NCI-H69 (cell line): ENCODE data around the gene UNC5CL.
A peak's percentile ranks its signal among the peaks of the same experiment; 100 is the strongest.

Experiments
- DNase-seq: peaks from one replicate; lab custom pipeline; 2025; lab: John Stamatoyannopoulos, UW

The UNC5CL gene

DNA sequence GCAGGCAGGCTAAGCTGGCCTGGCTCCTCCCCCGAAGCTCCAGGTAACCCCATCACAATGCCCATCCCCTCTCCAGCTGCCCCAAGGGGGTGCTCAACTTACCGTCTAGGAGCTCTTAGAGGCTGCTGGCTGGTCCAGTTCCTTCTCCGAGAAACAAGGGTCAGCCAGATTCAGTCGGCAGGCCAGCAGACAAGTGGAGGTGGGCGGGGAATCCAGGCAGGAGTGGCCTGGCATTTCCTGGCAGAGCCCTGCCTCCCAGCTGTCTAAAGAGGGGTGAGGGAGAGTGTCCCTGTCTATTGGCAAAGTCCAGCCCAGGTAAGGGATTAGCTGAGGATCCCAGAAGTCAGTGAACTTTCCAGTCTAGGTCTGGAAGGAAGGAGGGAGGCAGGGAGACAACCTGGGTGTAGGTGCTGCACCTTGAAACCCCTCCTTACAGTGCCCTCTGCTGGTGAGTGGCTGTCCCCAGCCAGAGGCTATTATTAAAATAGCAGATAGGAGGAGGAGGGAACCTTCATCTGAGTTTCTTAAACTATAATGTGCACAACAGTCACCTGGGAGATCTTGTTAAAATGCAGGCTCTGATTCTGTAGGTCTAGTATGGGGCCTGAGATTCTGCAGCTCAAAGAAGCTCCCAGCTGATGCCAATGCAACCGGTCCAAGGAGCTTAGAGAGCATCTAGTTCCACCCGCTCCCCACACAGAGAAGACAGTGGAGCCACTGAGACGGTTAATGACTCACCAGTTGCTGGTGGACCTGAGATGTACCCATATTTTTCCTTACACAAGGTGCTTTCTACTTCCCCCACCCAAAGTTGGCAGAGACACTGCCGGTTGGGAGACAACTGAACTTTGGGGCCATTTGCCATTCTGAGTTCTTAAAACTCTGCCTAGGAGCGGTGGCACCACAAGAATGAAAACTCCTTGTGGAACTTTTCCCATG, at the start of gene UNC5CL:
Gene UNC5CL, minus strand, starts transcription at position 162 of the 939 bp plus-strand sequence. CDS start 4,147 bp downstream, outside the sequence.
- DNase-seq = peak; percentile 75

DNA sequence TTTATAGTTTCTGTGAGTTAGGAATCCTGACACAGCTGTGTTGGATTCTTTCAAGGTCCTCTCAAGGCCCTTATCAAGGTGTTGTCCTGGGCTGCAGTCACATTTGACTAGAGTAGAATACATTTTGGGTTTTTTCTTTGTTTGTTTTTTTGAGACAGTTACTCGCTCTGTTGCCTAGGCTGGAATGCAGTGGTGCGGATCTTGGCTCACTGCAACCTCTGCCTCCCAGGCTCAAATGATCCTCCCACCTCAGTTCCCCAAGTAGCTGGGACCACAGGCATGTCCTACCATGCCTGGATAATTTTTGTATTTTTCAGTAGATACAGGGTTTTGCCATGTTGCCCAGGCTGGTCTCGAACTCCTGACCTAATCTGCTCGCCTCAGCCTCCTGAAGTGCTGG, 49.4 kb upstream of the UNC5CL start:
- DNase-seq = no peak

GRCh38 chr6:41085182-41085581, 46.2 kb upstream of the UNC5CL start:
- DNase-seq = no peak

GRCh38 chr6:41083072-41083471, 44.1 kb upstream of the UNC5CL start:
- no peak for DNase-seq

- no peak for DNase-seq
Observed at GRCh38 chr6:41080621-41081020, 41.6 kb upstream of the UNC5CL start.

DNA sequence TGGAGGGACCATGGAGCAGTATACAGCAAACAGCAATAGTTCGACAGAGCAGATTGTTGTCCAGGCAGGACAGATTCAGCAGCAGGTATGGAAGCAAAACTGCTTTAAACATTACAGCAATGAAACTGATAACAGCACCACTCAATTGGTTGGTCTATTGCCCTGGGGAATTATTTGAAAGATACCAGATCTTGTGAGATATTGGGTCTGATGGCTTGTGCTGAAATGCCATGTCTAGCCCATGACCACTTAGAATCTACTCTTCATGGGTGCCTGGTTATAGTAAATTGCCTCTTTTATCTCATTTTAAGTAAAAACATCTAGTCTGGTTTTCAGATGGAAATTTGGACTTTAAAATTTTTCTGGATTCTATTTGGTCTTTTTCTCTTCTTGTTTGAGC, 40.1 kb upstream of the UNC5CL start:
- no peak for DNase-seq

GRCh38 chr6:41078101-41078500, 39.1 kb upstream of the UNC5CL start:
- no peak for DNase-seq

DNA sequence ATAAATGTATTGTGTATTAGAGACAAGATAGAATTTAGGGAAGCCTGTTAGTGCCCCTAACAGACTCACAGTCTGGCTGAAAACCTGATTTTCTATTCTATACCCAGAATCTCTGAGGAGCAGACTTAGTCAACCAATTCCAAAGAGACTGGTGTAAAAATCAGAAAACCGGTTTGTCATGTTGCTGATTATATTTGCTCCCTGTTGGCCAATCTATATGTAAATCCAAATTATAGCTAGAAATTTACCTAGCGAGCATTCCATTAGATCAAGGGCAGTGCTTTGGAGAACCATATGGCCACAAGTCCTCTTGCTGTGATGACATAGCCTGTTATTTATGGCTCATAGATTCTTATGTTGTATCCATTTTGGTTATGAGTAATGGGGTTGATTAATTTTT, 38.5 kb upstream of the UNC5CL start:
- DNase-seq = no peak

DNA sequence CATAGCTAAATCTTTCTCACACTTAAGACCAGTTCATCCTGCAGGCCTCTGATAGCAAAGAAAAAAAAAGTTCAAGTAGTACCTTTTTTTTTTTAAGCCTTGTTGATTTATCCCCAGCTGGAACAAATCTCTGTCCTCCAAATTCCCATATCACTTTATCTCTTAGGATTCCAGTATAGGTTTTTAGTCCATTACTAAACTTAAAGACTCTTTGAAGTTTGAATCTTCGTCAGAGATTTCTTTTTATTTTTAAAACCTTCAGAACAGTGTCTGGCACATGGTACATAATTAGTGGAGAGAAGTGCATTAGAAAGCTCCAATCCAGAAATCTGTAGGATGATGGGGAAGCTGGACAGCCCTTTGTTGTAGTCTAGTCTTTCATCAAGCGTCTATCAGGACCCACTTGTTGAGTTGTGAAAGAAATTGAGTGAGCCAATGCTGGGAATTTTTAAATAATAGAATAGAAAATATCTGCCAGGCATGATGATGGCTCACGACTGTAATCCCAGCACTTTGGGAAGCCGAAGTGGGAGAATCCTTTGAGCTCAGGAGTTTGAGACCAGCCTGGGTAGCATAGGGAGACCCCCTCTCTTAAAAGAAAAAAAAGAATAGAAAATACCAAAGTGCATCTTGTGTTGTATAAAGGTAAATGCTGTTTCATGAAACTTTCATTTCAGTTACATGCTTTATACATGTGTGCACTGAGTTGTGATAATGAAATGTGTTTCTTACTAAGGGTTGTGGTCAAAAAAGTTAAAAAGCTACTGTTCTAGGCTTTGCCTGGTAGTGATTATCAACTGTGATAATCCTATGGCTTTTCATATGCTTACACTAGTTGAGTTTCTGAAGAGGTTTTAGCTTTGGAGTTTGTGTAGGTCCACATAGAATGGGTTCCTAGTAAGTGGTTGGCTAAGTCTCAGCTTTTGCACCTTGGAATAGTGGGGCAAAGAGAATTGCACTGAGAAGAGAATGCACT, 36.9 kb upstream of the UNC5CL start:
- DNase-seq = no peak

DNA sequence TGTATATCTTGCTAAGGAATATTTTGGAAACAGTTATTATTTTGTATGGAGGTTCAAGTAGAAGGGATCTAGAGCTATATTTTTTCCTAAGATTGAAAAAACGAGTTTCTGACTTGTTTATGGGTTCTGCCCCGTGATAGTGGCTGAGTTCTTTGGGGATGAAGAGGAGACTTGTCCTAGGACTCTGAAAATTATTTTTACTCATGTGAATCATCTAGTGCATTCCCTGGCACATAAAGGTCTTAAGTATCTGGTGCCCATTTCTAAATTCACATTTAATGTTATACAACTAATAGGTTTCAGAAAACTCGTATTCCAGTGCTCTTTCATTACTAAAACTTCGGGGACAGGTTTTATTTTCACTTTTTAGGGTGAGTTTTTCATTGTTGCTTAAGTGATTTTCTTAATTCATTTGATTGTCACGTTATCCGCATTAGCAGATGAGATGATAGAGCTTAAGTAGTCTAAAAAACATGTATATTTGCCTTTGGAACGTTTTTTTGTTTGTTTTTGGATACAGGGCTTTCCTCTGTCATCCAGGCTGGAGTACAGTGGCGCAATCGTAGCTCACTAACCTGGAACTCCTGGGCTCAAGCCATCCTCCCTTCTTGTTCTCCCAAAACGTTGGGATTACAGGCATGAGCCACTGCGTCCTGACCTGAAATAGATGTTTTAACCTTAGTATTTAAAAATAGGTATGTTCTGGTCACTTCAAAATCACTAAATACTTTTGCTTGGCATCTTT, 35.8 kb upstream of the UNC5CL start:
- DNase-seq = no peak

GRCh38 chr6:41073968-41074691, 35.1 kb upstream of the UNC5CL start:
- DNase-seq = peak; percentile 63

GRCh38 chr6:41073203-41073967, 34.4 kb upstream of the UNC5CL start:
- DNase-seq = peak; percentile 93

- no peak for DNase-seq
Observed at GRCh38 chr6:41072836-41073202, 33.8 kb upstream of the UNC5CL start, which contains the start of gene NFYA. Gene NFYA (plus strand): TSS chr6:41072974. CDS start chr6:41079090, 6,116 bp downstream.

- DNase-seq = peak; percentile 100
Observed at GRCh38 chr6:41071923-41072835, 33.2 kb upstream of the UNC5CL start, which contains the start of gene OARD1. Gene OARD1 (minus strand): TSS chr6:41072356. CDS start chr6:41071634, 722 bp downstream.

- DNase-seq = no peak
Observed at GRCh38 chr6:41071501-41071922, 32.5 kb upstream of the UNC5CL start.

DNA sequence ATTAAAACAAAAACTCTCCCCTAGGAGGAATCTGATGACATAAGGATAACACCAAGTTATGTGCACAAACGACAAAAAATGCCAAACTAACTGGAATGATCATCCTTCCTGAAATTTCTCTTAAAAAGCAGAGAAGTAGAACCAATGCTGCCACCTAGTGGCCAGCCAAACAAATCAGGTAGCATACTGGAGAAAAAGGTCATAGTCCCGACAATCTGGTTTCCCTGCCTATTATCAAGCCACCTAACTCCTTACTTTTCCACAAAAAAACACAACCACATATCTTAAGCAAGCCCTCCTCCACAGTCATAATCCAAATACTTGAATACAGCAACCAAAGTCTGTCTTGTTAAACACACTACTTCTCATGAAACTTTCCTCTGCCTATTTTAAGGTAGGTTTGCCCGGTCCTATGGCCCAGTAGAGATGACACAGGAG, 27.9 kb upstream of the UNC5CL start:
- DNase-seq = peak; percentile 80

- no peak for DNase-seq
Observed at GRCh38 chr6:41065550-41066026, 26.6 kb upstream of the UNC5CL start.

DNA sequence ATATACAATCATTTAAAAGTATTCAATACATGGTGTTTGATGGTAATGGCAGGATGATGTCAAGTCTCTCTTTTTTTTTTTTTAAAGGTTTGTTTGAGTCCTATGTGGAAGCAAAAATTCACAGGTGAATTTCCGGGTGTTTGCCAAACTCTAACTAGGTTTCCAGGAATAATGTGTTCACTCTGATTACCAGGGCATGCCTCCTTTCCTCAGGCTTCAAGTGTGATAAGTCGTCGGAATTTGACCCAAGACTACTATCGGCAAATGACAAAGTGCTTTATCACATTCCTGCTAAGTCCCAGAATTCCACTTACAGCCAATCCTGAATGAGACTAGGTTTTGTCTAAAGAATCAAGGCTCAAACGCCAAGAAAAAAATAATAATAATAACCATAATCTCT, 25.8 kb upstream of the UNC5CL start:
- no peak for DNase-seq

- DNase-seq = no peak
Observed at GRCh38 chr6:41063884-41064285, 24.9 kb upstream of the UNC5CL start.
